A673 (cell line): Measurements from ENCODE around the gene OGG1. TPM values are rescaled to one million over a fixed set of nuclear protein-coding genes. Genes with fewer than 3 reads are reported as not detected.

ENCODE experiments used
- BruUV-seq: library from RNA; stranded (reverse); fragments of 400-500 nt; replicated peaks from 2 replicates; lab custom pipeline; 2021; lab: Mats Ljungman, UMichigan
- CTCF ChIA-PET: fragments of 300-600 bp; sonication (Branson Sonifier 250); formaldehyde crosslinking; loops from one replicate; lab custom pipeline; 2022; ENCODE audit warnings: antibody characterized with exemption; lab: Charles Lee
- POLR2A ChIA-PET: fragments of 300-600 bp; sonication (Branson Sonifier 250); formaldehyde crosslinking; loops from one replicate; lab custom pipeline; 2022; ENCODE audit warnings: antibody characterized with exemption; ENCODE audit not compliant: low non-redundant PET; lab: Charles Lee
- DNase-seq: peaks from one replicate; pipeline ENCODE4 v3.0.0-alpha.2; 2015; ENCODE audit warnings: low spot score
- H3K27ac ChIP-seq: fragments of 200-600 bp; sonication (generic); 2 replicates; pipeline ENCODE4 v1.5.1; 2016; ENCODE audit warnings: mixed run types, low read depth, mild to moderate bottlenecking, mixed read lengths, antibody characterized with exemption, low read length; ENCODE audit not compliant: poor library complexity, severe bottlenecking
- H3K27me3 ChIP-seq: fragments of 200-600 bp; sonication (generic); replicated peaks from 2 replicates; pipeline ENCODE4 v1.6.1; 2017; ENCODE audit warnings: mixed run types, low read depth, mild to moderate bottlenecking, mixed read lengths, antibody characterized with exemption, low read length; ENCODE audit not compliant: insufficient read depth, poor library complexity
- H3K36me3 ChIP-seq: fragments of 200-600 bp; sonication (generic); 2 replicates; pipeline ENCODE4 v1.6.1; 2016; ENCODE audit warnings: mixed run types, mild to moderate bottlenecking, mixed read lengths, antibody characterized with exemption, low read length; ENCODE audit not compliant: insufficient read depth, poor library complexity, severe bottlenecking
- H3K4me1 ChIP-seq: fragments of 200-600 bp; sonication (generic); 2 replicates; pipeline ENCODE4 v1.6.1; 2017; ENCODE audit warnings: mixed run types, mild to moderate bottlenecking, mixed read lengths, antibody characterized with exemption, low read length; ENCODE audit not compliant: insufficient read depth, poor library complexity, severe bottlenecking
- H3K4me3 ChIP-seq: fragments of 200-600 bp; sonication (generic); 2 replicates; pipeline ENCODE4 v1.5.1; 2016; ENCODE audit warnings: low read depth, mixed run types, mild to moderate bottlenecking, mixed read lengths, low read length; ENCODE audit not compliant: poor library complexity, severe bottlenecking
- H3K9me3 ChIP-seq: fragments of 200-600 bp; sonication (generic); 2 replicates; pipeline ENCODE4 v1.6.1; 2016; ENCODE audit warnings: mixed run types, low read depth, mild to moderate bottlenecking, mixed read lengths, antibody characterized with exemption, low read length; ENCODE audit not compliant: poor library complexity, severe bottlenecking
- EZH2 ChIP-seq: fragments of 200-600 bp; sonication (generic); IDR thresholded peaks from 2 replicates; pipeline ENCODE4 v1.6.1; 2017; ENCODE audit warnings: borderline replicate concordance, low read depth, mild to moderate bottlenecking, mixed read lengths, antibody characterized with exemption, low read length; ENCODE audit not compliant: poor library complexity, severe bottlenecking
- intact Hi-C: fragments of 100-400 bp; cut with micrococcal nuclease; formaldehyde crosslinking; loops from one replicate; pipeline ENCODE4 v1.10.0; 2022; ENCODE audit not compliant: unreplicated experiment
- total RNA-seq: library from RNA; stranded (reverse); gene quantifications from 2 replicates; pipeline ENCODE4 v1.2.3, GENCODE V29; 2021
- TF ChIP-seq, protein P1 (sequence below): fragments of 300-800, 200-600 bp; sonication (generic); conservative IDR thresholded peaks from 2 replicates; pipeline ENCODE4 v1.5.1; 2017; ENCODE audit warnings: low read depth, mild to moderate bottlenecking, antibody characterized with exemption, low read length, moderate library complexity, mixed read lengths

OGG1 gene
- total RNA-seq, 1 experiment from 2014 or later: 60.2 TPM

DNA sequence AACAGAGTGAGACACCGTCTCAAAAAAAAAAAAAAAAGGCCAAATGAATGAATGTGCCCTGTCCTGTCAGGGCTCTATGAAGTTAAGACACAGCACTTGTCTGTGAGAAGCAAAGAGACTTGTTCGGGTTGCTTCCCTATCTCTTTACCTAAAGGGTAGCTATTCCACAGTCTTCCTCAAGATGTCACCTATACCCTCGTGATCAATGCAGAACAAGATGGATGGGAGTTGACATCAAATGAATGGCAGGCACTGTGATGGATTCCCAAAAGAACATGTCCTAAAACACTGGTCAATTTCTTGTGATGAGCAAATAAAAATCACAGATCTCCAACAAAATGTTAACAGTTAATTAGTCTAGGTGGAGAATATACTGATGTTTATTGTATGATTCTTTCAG lies 33.0 kb downstream of the OGG1 start:
- Histone ChIP-seq H3K27ac (no peak overlapping the region), H3K4me1 (no peaks in the 10 kb centered on the region), H3K27me3 (no peaks in the 10 kb centered on the region), H3K9me3 (no peaks in the 10 kb centered on the region), H3K36me3 (peaks cover 33% of the 10 kb centered on the region), H3K4me3 (no peak overlapping the region)
- intact Hi-C loops: no loop called here
- CTCF ChIA-PET: interaction anchor here (0.7 kb wide), 1 partner anchor 282 kb away, joined by 4 read pairs; no protein-coding TSS in a partner anchor
- BruUV-seq: no TSS peak
- no peak for DNase-seq
- POLR2A ChIA-PET: interaction anchor here (0.7 kb wide), 1 partner anchor 1343 kb away, joined by 13 read pairs; no protein-coding TSS in a partner anchor
- TF ChIP-seq EZH2: no peak
- TF ChIP-seq, protein P1, sequence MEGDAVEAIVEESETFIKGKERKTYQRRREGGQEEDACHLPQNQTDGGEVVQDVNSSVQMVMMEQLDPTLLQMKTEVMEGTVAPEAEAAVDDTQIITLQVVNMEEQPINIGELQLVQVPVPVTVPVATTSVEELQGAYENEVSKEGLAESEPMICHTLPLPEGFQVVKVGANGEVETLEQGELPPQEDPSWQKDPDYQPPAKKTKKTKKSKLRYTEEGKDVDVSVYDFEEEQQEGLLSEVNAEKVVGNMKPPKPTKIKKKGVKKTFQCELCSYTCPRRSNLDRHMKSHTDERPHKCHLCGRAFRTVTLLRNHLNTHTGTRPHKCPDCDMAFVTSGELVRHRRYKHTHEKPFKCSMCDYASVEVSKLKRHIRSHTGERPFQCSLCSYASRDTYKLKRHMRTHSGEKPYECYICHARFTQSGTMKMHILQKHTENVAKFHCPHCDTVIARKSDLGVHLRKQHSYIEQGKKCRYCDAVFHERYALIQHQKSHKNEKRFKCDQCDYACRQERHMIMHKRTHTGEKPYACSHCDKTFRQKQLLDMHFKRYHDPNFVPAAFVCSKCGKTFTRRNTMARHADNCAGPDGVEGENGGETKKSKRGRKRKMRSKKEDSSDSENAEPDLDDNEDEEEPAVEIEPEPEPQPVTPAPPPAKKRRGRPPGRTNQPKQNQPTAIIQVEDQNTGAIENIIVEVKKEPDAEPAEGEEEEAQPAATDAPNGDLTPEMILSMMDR: peak; percentile 36; the same call in 1 of the 2 replicates

- ChIA-PET CTCF (no interaction called here), POLR2A (no interaction called here)
- Histone ChIP-seq H3K27ac (no peak overlapping the region), H3K27me3 (no peaks in the 10 kb centered on the region), H3K9me3 (no peaks in the 10 kb centered on the region), H3K4me3 (no peak overlapping the region), H3K4me1 (no peaks in the 10 kb centered on the region), H3K36me3 (peaks cover 35% of the 10 kb centered on the region)
- no peak for DNase-seq
- BruUV-seq: no TSS peak
- TF ChIP-seq EZH2: no peak
- TF ChIP-seq, protein P1: no peak
- intact Hi-C loops: no loop called here
Observed at GRCh38 chr3:9783954-9784353, 34.2 kb downstream of the OGG1 start.

DNA sequence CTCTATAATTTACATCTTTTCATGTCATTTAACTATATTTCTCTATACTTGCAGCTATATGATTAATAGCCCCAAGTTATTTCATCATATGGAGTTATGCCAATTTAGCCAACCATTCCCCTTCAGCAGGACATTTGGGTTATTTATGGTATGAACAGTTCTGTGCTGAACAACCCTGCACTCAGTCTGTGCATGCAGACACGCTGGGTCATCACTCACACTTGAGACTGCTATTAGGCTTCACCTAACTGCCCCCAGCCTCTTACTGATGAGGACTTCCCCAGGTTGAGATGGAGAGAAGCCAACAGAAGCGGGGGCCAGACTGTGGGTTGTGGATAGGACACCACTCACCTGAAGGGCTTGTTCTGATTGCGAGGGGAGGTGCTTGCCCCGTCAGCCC lies 35.2 kb downstream of the OGG1 start:
- intact Hi-C loops: no loop called here
- no peak for TF ChIP-seq EZH2
- TF ChIP-seq, protein P1: no peak
- peaks cover 45% of the 10 kb centered on the region for H3K36me3 ChIP-seq
- BruUV-seq: no TSS peak
- no peaks in the 10 kb centered on the region for H3K9me3 ChIP-seq
- ChIA-PET CTCF (no interaction called here), POLR2A (no interaction called here)
- H3K27ac ChIP-seq: no peak overlapping the region
- H3K27me3 ChIP-seq: no peaks in the 10 kb centered on the region
- DNase-seq: no peak
- no peak overlapping the region for H3K4me3 ChIP-seq
- no peaks in the 10 kb centered on the region for H3K4me1 ChIP-seq
